ENCODE data around the gene IDUA.

Gene IDUA

DNA sequence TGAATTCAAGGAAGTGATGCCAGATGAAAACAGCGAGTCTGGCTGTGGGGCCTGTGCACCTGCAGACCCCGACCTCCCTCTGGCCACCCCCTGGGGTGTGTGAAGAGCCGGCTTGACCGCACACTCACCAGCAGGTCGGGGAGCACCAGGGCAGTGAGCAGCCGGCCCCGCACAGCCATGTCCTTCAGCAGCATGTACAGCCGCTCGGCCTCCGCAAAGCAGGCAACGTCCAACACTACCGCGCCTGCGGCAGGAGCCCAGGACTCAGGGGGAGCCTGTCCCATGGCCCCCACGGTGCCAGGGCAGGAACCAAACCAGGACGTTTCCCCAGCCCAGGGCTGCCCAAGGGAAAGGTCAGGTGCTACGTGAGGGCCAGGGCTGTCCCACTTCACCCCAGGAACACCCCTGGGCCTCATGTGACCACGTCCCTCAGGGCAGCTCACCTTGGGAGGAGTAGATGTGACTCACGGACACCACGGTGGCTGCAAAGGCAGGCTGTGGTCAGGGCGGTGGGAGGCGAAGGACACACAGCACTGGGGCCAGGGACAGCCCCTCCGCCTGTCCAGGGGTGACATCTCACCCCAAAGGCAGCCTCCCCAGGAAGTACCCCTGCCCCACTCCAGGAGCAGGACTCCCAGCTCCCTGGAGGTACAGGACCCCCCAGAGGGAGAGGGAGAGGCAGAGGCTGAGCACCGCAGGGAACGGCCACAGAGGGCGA is 21.6 kb upstream of the IDUA start:
- in situ Hi-C loops (cut with HindIII; ENCODE audit: low sequenced_read_pairs): no loop called here
- H3K4me3 ChIP-seq (ENCODE audit: low read depth, low read length): no peak overlapping the region
- DNase-seq (ENCODE audit: low read depth, low spot score): no peak
- TF ChIP-seq, protein P1, sequence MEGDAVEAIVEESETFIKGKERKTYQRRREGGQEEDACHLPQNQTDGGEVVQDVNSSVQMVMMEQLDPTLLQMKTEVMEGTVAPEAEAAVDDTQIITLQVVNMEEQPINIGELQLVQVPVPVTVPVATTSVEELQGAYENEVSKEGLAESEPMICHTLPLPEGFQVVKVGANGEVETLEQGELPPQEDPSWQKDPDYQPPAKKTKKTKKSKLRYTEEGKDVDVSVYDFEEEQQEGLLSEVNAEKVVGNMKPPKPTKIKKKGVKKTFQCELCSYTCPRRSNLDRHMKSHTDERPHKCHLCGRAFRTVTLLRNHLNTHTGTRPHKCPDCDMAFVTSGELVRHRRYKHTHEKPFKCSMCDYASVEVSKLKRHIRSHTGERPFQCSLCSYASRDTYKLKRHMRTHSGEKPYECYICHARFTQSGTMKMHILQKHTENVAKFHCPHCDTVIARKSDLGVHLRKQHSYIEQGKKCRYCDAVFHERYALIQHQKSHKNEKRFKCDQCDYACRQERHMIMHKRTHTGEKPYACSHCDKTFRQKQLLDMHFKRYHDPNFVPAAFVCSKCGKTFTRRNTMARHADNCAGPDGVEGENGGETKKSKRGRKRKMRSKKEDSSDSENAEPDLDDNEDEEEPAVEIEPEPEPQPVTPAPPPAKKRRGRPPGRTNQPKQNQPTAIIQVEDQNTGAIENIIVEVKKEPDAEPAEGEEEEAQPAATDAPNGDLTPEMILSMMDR (IDR thresholded peaks at IDR 0.05; ENCODE audit: low read depth, low read length): no peak

DNA sequence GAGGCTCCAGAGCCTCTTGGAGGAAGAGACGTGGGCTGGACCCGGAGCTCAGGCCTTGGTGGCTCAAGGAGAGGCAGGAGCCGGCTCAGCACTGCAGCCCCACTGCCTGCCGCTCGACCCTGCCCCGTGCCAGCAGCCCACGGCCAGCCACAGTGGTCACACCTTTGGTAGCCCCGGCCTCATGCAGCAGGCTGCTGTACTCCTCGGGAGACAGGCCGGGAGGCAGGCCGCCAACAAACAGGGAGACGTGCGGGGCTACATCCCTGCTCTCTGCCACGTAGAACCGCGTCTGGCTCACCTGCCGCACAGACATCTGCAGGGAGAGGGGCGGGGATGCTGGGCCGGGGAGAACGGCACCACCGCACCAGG is 21.1 kb upstream of the IDUA start:
- DNase-seq (ENCODE audit: low read depth, low spot score): no peak
- in situ Hi-C loops (cut with HindIII; ENCODE audit: low sequenced_read_pairs): no loop called here
- TF ChIP-seq, protein P1 (IDR thresholded peaks at IDR 0.05; ENCODE audit: low read depth, low read length): no peak
- H3K4me3 ChIP-seq (ENCODE audit: low read depth, low read length): no peak overlapping the region

DNA sequence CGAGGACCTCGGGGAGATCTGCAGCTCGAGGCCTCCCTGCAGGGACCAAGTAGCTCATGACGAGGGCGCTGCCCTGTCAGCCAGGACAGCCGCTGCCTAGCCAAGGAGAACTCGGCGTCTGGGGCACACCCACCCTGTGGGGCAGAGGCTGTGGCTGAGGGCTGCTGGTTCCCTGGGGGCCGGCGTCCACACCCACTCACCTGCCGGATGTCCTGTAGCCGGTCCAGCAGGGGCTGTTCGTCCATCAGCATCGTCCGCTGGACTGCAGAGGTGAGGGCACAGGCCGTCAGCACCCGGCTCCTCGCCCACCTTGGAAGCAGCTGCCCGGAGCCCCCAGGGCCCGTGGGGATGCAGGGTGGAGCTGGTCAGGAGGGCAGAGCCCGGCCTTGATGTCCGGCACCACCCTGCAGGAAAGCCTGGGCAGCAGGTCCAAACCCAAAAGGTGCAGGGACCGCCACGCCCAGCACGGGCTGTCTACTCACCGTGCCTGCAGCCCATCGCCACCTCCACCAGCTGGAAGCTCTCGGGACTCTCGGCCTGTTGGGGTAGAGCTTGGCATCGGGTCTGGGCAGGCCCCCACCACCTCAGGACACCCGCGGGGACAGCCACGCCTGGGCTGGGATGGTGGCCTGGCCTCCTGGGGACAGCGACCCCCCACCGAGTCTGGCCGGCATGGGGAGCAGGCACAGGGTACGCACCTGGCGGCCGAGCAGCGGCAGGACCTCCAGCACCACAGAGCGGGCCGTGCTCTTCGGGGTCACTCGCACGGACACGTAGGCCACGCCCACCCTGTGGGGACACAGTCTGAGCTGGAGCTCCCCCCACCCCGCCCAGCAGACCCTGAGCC is 20.4 kb upstream of the IDUA start:
- in situ Hi-C loops (cut with HindIII; ENCODE audit: low sequenced_read_pairs): no loop called here
- TF ChIP-seq, protein P1 (IDR thresholded peaks at IDR 0.05; ENCODE audit: low read depth, low read length): no peak
- DNase-seq (ENCODE audit: low read depth, low spot score): no peak
- no peak overlapping the region for H3K4me3 ChIP-seq (ENCODE audit: low read depth, low read length)

DNA sequence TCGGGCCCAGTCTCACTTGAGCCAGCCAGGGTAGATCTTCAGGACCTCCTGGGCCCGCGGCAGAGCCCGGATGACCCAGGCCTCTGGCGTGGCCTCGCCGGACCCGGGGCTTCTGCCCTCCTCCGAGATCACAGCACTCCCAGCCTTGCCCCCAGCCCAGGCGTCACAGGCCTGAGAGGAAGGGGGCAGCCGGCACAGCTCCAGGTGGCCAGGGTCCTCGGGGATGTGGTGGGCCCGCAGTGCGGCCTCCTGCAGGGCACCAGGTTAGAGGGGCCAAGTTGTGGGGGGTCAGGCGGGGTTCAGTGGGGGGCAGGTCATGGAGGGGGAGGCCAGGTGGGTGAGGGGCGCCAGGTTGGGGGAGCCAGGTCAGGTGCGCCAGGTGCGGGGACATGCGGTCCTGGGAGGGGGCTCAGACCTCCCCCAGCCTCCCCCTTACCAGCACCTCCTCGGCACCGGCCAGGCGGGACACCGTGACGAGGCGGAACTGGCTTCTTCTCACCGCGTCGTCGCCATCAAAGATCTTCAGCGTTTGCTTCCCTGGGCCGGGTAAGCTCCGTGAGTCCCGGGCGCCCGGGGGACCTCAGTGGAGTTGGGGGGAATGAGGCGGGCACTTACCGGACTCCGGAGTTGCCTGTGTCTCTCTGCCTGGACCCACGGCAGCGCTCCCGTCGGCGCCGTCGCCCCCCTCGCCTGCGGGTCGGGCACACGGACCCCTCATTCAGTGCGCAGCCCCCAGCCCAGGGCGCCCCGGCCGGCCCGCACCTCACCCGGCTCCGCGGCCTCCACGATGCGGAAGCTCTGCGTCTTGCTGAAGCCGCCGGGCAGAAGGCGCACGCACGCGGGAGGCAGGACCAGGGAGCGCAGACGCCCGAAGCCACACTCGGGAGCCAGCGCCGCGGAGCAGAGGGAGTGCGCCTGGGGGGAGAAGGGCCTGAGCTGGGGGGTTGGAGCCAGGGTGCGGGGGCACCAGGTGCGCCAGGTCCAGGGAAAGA is 19.4 kb upstream of the IDUA start:
- TF ChIP-seq, protein P1 (IDR thresholded peaks at IDR 0.05; ENCODE audit: low read depth, low read length): no peak
- no peak overlapping the region for H3K4me3 ChIP-seq (ENCODE audit: low read depth, low read length)
- in situ Hi-C loops (cut with HindIII; ENCODE audit: low sequenced_read_pairs): no loop called here
- DNase-seq (ENCODE audit: low read depth, low spot score): no peak

DNA sequence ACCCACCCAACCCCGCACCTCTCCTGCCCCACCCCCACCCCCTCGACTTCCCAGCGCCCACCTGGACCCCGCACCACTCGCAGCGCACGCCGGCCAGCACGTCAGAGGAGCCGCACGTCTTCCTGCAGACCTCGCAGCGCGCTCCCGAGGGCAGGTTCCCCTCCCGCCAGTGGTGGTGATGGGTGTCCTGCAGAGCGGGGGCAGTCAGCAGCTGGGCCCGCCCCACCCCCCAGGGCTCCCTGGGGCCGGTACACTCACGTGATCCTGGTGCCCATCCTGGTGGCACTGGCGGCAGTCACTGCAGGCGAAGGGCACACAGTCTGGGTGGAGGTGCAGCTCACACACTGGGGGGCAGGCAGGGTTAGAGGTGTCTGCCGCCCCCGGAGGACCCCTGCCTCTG is 18.6 kb upstream of the IDUA start:
- H3K4me3 ChIP-seq (ENCODE audit: low read depth, low read length): no peak overlapping the region
- in situ Hi-C loops (cut with HindIII; ENCODE audit: low sequenced_read_pairs): no loop called here
- TF ChIP-seq, protein P1 (IDR thresholded peaks at IDR 0.05; ENCODE audit: low read depth, low read length): no peak
- no peak for DNase-seq (ENCODE audit: low read depth, low spot score)
